GM19328 (cell line): ENCODE data around the gene OR5V1.
"Not testable (repeated sequence)": the region's sequence is repeated elsewhere in the genome, so short reads cannot be mapped to it uniquely, and the experiment has no call there.

Experiments used
- ATAC-seq: cut with Tn5 transposase; IDR thresholded peaks from one replicate; pipeline ENCODE4 v1.9.1; 2021; ENCODE audit warnings: mild to moderate bottlenecking, moderate library complexity; ENCODE audit not compliant: unreplicated experiment

Gene OR5V1

GRCh38 chr6:29368765-29369164 lies at the start of gene OR5V1:
Gene OR5V1 (minus strand): TSS chr6:29368865. CDS start chr6:29356195, 12,670 bp downstream.
- ATAC-seq = no peak

GRCh38 chr6:29414588-29414987 lies 45.9 kb upstream of the OR5V1 start, which contains the start of gene OR12D1:
Gene OR12D1 (plus strand): TSS chr6:29414928.
- no peak for ATAC-seq

DNA sequence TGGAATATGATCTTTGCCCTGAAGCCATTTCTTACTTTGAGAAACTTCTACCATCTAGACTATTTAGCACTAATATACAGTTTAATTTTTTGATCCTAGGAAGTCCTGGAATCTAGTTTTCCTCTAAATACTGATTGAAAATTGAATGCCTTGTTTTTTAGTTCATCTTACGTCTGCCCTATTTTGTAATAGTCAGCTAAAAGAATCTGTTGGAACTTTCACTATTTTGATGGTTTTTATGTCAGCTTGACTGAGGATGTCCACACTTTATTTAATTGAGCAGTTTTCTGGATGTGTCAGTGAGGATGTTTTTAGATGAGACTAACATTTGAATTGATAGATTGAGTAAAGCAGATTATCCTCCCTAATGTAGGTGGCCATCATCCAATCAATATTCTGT lies 35.1 kb upstream of the OR5V1 start:
- no peak for ATAC-seq

DNA sequence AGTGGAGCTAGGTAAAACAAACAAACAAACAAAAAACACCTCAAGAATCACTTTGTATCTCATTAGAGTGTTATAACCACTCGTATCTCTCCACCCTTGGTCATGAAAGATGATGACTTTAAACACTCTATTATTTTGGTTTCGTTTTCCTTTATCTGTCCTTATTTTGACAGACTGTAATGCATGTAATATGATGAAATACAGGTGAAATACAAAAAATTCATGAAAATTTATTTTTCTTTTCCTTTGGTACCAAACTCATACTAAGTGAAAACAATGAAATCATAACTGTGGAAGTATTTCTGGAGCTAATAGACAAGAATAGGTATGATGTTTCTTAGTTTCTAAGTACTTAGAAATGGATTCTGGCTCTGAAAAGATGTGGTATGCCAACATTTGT lies 30.9 kb upstream of the OR5V1 start:
- ATAC-seq = no peak

GRCh38 chr6:29395331-29395730 lies 26.7 kb upstream of the OR5V1 start, which contains the start of gene OR12D2:
Gene OR12D2 (plus strand): TSS chr6:29395631. CDS start chr6:29396700, 1,069 bp downstream.
- no peak for ATAC-seq

DNA sequence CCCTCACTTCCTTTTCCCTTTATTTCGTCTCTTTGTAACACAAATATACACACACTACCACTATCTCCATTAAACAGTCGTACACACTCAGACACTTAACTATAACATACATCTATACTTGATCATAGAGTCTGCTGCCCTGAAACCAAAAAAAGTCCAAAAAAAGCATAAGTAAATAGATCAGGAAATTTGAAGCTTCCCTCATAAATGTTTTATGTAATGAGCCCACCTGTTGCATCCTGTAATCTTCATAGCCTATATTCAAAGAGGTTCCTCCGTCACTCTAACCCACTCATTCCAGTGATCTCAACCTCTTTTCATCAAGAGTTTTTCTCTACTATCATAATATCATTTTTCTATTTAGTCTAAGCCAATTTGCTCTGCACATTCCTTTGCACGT lies 19.9 kb upstream of the OR5V1 start:
- ATAC-seq = no peak

GRCh38 chr6:29376003-29376402 lies 7.3 kb upstream of the OR5V1 start:
- no peak for ATAC-seq

DNA sequence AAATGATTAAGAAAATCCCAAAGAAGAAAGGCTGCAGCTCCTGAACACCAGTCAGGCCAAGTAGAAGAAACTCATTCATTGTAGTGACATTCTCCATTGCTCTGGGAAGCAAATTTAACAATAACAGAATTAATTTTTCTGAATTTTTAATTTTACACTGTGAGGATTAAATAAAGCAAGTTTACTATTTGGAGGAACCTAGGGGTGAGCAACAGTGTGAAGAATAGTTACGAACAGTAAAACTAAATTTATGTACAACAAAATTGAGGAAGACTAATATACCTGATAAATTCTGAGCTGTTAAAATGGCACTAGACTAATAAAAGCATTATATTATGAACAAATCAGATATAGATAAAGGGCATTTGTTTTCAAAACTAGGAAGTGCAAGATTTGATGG lies 6.5 kb upstream of the OR5V1 start, which contains the start of gene OR12D3:
Gene OR12D3 (minus strand): TSS at position 101 of the 400 bp plus-strand sequence. CDS start 4 bp downstream, at position 97.
- ATAC-seq = no peak

GRCh38 chr6:29355603-29356002 lies 13.1 kb downstream of the OR5V1 start:
- ATAC-seq = no peak

- no peak for ATAC-seq
Measured at GRCh38 chr6:29354980-29355379, 13.7 kb downstream of the OR5V1 start.

DNA sequence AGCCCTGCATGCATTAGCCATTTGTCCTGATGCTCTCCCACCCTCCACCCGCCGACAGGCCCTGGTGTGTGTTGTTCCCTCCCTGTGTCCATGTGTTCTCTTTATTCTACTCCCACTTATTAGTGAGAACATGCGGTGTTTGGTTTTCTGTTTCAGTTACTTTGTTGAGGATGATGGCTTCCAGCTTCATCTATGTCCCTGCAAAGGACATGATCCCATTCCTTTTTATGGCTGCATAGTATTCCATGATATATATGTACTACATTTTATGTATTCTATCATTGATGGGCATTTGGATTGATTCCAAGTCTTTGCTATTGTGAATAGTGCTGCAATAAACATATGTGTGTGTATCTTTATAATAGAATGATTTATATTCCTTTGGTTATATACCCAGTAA lies 19.3 kb downstream of the OR5V1 start:
- not testable (repeated sequence) for ATAC-seq

DNA sequence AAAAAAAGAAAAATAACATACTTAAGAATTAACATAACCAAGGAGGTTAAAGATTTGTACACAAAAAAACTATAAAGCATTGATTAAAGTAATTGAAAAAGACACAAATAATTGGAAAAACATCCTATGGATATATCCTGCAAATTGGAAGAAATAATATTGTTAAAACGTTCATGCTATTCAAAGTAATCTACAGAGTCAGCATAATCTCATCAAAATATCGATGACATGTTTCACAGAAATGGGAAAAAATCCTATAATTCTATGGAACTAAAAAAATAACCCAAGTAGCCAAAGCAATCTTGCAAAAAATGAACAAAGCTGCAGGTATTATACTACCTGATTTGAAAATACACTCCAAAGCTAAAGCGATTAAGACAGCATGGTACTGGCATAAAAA lies 23.3 kb downstream of the OR5V1 start:
- no peak for ATAC-seq

DNA sequence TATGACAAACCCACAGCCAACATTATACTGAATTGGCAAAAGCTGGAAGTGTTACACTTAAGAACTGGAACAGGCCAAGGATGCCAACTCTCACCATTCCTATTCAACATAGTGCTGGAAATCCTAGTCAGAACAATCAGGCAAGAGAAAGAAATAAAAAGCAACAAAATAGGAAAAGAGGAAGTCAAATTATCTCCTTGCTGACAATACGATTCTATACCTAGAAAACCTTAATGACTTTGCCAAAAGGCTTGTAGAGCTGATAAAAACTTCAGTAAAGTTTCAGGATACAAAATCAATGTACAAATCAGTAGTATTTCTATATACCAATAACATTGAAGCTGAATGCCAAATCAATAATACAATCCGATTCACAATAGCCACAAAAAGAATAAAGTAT lies 32.4 kb downstream of the OR5V1 start:
- no peak for ATAC-seq

DNA sequence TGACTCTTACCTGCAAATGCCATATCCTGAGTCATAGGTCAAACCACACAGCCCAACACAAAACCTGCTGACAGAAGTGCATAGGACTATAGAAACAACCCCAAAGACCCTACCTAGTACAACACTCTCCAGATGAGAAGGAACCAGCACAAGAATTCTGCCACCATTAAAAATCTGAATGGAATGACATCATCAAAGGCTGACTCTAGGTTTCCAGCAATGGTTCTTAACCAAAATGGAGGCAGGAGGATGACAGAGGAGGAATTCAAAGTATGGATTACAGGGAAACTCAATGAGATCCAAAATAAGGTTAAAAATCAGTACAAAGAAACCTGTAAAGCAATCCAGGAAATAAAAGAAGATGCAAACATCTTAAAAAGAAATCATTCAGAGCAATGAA lies 36.0 kb downstream of the OR5V1 start:
- no peak for ATAC-seq

DNA sequence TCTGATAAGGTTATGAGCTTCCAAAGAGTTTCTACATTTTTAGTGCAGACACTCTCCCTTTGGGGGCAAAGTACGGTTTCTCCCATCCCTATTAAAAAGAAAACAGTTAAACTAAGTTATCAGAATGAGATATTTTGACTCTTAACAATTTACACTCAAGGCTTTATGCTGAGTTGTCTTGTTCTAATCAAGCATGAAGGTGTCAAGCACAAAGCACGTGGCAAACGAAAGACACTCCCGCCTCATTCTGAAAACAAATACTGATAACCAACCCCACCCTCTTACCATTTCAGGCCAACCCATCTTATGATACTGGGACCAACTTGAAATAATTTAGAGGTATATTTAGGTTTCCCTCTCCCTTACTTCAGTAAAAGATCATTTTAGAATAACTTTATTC lies 42.9 kb downstream of the OR5V1 start:
- no peak for ATAC-seq

GRCh38 chr6:29323332-29323731 lies 45.3 kb downstream of the OR5V1 start:
- not testable (repeated sequence) for ATAC-seq

GRCh38 chr6:29319931-29320330 lies 48.7 kb downstream of the OR5V1 start:
- ATAC-seq = no peak
